ENCODE measurements around the gene CDH3.

The CDH3 gene

GRCh38 chr16:68651136-68651535 lies 6.0 kb downstream of the CDH3 start:
- DNase-seq (ENCODE audit: low read depth in 2 of 2), result no peak

- no peak for DNase-seq (ENCODE audit: low read depth in 2 of 2)
Measured at GRCh38 chr16:68652659-68653058, 7.5 kb downstream of the CDH3 start.

GRCh38 chr16:68655806-68656205 lies 10.7 kb downstream of the CDH3 start:
- no peak for DNase-seq (ENCODE audit: low read depth in 2 of 2)

GRCh38 chr16:68656751-68657150 lies 11.6 kb downstream of the CDH3 start:
- DNase-seq (ENCODE audit: low read depth in 2 of 2), result no peak

- peak; percentile 84 to 85 for DNase-seq (ENCODE audit: low read depth in 2 of 2)
Measured at GRCh38 chr16:68658341-68658973, 13.3 kb downstream of the CDH3 start.

GRCh38 chr16:68658974-68659360 lies 13.9 kb downstream of the CDH3 start:
- DNase-seq (ENCODE audit: low read depth in 2 of 2), result no peak

GRCh38 chr16:68659412-68660358 lies 14.6 kb downstream of the CDH3 start:
- DNase-seq (ENCODE audit: low read depth in 2 of 2), result peak; percentile 71 to 73

- DNase-seq (ENCODE audit: low read depth in 2 of 2), result peak; percentile 66 to 69
Measured at GRCh38 chr16:68660359-68660795, 15.3 kb downstream of the CDH3 start.

- no peak for DNase-seq (ENCODE audit: low read depth in 2 of 2)
Measured at GRCh38 chr16:68662035-68662434, 16.9 kb downstream of the CDH3 start.

- DNase-seq (ENCODE audit: low read depth in 2 of 2), result no peak
Measured at GRCh38 chr16:68664297-68664696, 19.2 kb downstream of the CDH3 start.

- DNase-seq (ENCODE audit: low read depth in 2 of 2), result no peak
Measured at GRCh38 chr16:68665501-68665900, 20.4 kb downstream of the CDH3 start.

- no peak for DNase-seq (ENCODE audit: low read depth in 2 of 2)
Measured at GRCh38 chr16:68668266-68668665, 23.2 kb downstream of the CDH3 start.

GRCh38 chr16:68676113-68676860 lies 31.2 kb downstream of the CDH3 start:
- no peak for DNase-seq (ENCODE audit: low read depth in 2 of 2)

GRCh38 chr16:68681038-68681437 lies 35.9 kb downstream of the CDH3 start:
- no peak for DNase-seq (ENCODE audit: low read depth in 2 of 2)

- no peak for DNase-seq (ENCODE audit: low read depth in 2 of 2)
Measured at GRCh38 chr16:68685685-68686478, 40.8 kb downstream of the CDH3 start.

- DNase-seq (ENCODE audit: low read depth in 2 of 2), result no peak
Measured at GRCh38 chr16:68686905-68687304, 41.8 kb downstream of the CDH3 start.

GRCh38 chr16:68689921-68690320 lies 44.8 kb downstream of the CDH3 start:
- DNase-seq (ENCODE audit: low read depth in 2 of 2), result no peak

GRCh38 chr16:68695575-68695974 lies 50.5 kb downstream of the CDH3 start:
- no peak for DNase-seq (ENCODE audit: low read depth in 2 of 2)

- no peak for DNase-seq (ENCODE audit: low read depth in 2 of 2)
Measured at GRCh38 chr16:68696514-68696913, 51.4 kb downstream of the CDH3 start.

GRCh38 chr16:68698091-68698490 lies 53.0 kb downstream of the CDH3 start:
- DNase-seq (ENCODE audit: low read depth in 2 of 2), result no peak

GRCh38 chr16:68700120-68700519 lies 55.0 kb downstream of the CDH3 start:
- peak in 1 of 2 experiments; percentile 1 for DNase-seq (ENCODE audit: low read depth in 2 of 2)

Data from fibroblast of skin of left quadriceps (primary cell).